SK-N-SH (cell line): ENCODE results near the gene CKMT2. TPM values are rescaled to one million over a fixed set of nuclear protein-coding genes. Genes with fewer than 3 reads are reported as not detected.

ENCODE experiments used
- CTCF ChIA-PET: fragments of 300-600, 350-600 bp; formaldehyde crosslinking; extraction: SDS; loops from one replicate; lab custom pipeline; 2021; lab: Yijun Ruan, JAX
- POLR2A ChIA-PET: fragments of 350-600 bp; sonication (Branson Sonifier 250); formaldehyde crosslinking; extraction: SDS; loops from one replicate; lab custom pipeline; 2020; ENCODE audit warnings: antibody characterized with exemption, inconsistent platforms; lab: Yijun Ruan, JAX
- DNase-seq: peaks from one replicate; pipeline ENCODE4 v3.0.0; 2012
- H2AFZ ChIP-seq: fragments of 200-600 bp; sonication (generic); 2 replicates; pipeline ENCODE4 v1.8.1; 2016; ENCODE audit warnings: antibody characterized with exemption, mild to moderate bottlenecking, low read depth
- H3F3A ChIP-seq: fragments of 200-600 bp; sonication (generic); replicated peaks from 2 replicates; pipeline ENCODE3; 2016; ENCODE audit warnings: antibody characterized with exemption, mild to moderate bottlenecking; ENCODE audit not compliant: insufficient read depth
- H3K27ac ChIP-seq, 2 experiments: fragments of 200-500 bp in 1 of 2; fragments of 200-600 bp in 1 of 2; sonication (Bioruptor generic) in 1 of 2; sonication (generic), shearing (Covaris generic) in 1 of 2; 2 replicates each; pipeline versions ENCODE4 v1.5.1 to v1.6.1; 2014 to 2016; ENCODE audit warnings: low read depth in 2 of 2, inconsistent platforms in 1 of 2, low read length in 1 of 2, mild to moderate bottlenecking in 1 of 2, mixed read lengths in 1 of 2
- H3K27me3 ChIP-seq: fragments of 200-600 bp; sonication (generic), shearing (Covaris generic); 2 replicates; pipeline ENCODE4 v1.6.1; 2016; ENCODE audit warnings: mixed run types; ENCODE audit not compliant: insufficient read depth
- H3K36me3 ChIP-seq, 2 experiments: fragments of 200-500 bp in 1 of 2; fragments of 200-600 bp in 1 of 2; sonication (Bioruptor generic) in 1 of 2; sonication (generic) in 1 of 2; replicated peaks in 1 of 2; 2 replicates each; pipeline versions ENCODE3 to v1.5.1; 2014 to 2016; ENCODE audit warnings: low read length in 1 of 2, mild to moderate bottlenecking in 1 of 2; ENCODE audit not compliant: insufficient read depth in 2 of 2, control insufficient read depth in 1 of 2
- H3K4me1 ChIP-seq, 2 experiments: fragments of 200-500 bp in 1 of 2; fragments of 200-600 bp in 1 of 2; sonication (Bioruptor generic) in 1 of 2; sonication (generic), shearing (Covaris generic) in 1 of 2; 2 replicates each; pipeline versions ENCODE4 v1.5.1 to v1.6.1; 2014 to 2016; ENCODE audit warnings: low read depth in 1 of 2, low read length in 1 of 2, mixed run types in 1 of 2; ENCODE audit not compliant: insufficient read depth in 2 of 2, control insufficient read depth in 1 of 2
- H3K4me2 ChIP-seq: fragments of 200-600 bp; sonication (generic), shearing (Covaris generic); 2 replicates; pipeline ENCODE4 v1.6.1; 2017; ENCODE audit warnings: mixed run types
- H3K4me3 ChIP-seq, 2 experiments: fragments of 200-500 bp in 1 of 2; fragments of 200-600 bp in 1 of 2; sonication (Bioruptor generic) in 1 of 2; sonication (generic), shearing (Covaris generic) in 1 of 2; 2 replicates each; pipeline versions ENCODE4 v1.5.1 to v1.8.1; 2014 to 2016; ENCODE audit warnings: low read depth in 2 of 2, inconsistent platforms in 1 of 2, low read length in 1 of 2, mild to moderate bottlenecking in 1 of 2, mixed read lengths in 1 of 2, moderate library complexity in 1 of 2
- H3K79me2 ChIP-seq: fragments of 200-600 bp; sonication (generic); 2 replicates; pipeline ENCODE4 v1.8.1; 2017; ENCODE audit warnings: mild to moderate bottlenecking; ENCODE audit not compliant: insufficient read depth
- H3K9ac ChIP-seq: fragments of 200-600 bp; sonication (generic); 2 replicates; pipeline ENCODE4 v1.6.1; 2017; ENCODE audit warnings: mixed run types
- H3K9me2 ChIP-seq: fragments of 200-600 bp; sonication (generic); 2 replicates; pipeline ENCODE4 v1.6.1; 2017; ENCODE audit warnings: mixed run types
- H3K9me3 ChIP-seq: fragments of 200-600 bp; sonication (generic); 2 replicates; pipeline ENCODE4 v1.6.1; 2017; ENCODE audit warnings: mixed run types, mild to moderate bottlenecking, moderate library complexity
- H4K20me1 ChIP-seq: fragments of 200-600 bp; sonication (generic); 2 replicates; pipeline ENCODE4 v1.6.1; 2017; ENCODE audit warnings: mild to moderate bottlenecking, mixed run types; ENCODE audit not compliant: insufficient read depth
- CHD2 ChIP-seq: fragments of 150-350 bp; IDR thresholded peaks from 2 replicates; pipeline ENCODE4 v1.6.1; 2018; ENCODE audit warnings: low read length; ENCODE audit not compliant: partially characterized antibody
- CTCF ChIP-seq: fragments of 200-600 bp; sonication (generic); IDR thresholded peaks from 2 replicates; pipeline ENCODE4 v1.6.1; 2017; ENCODE audit warnings: antibody characterized with exemption, mild to moderate bottlenecking, moderate library complexity
- EP300 ChIP-seq, 2 experiments: IDR thresholded peaks; 2 replicates each; pipeline versions ENCODE4 v1.4.0 to v1.6.1; 2012; ENCODE audit warnings: borderline replicate concordance in 1 of 2, low read depth in 1 of 2, low read length in 1 of 2
- EZH2phosphoT487 ChIP-seq: fragments of 200-600 bp; sonication (generic); IDR thresholded peaks from 2 replicates; pipeline ENCODE4 v1.6.1; 2017; ENCODE audit warnings: low read depth, mixed run types, mild to moderate bottlenecking, antibody characterized with exemption, moderate library complexity, borderline replicate concordance
- GABPA ChIP-seq: IDR thresholded peaks from 2 replicates; pipeline ENCODE4 v1.4.0; 2012; ENCODE audit warnings: low read depth, mild to moderate bottlenecking
- JUND ChIP-seq: IDR thresholded peaks from 2 replicates; pipeline ENCODE4 v1.4.0; 2012
- MXI1 ChIP-seq: IDR thresholded peaks from 2 replicates; pipeline ENCODE4 v1.6.1; 2012; ENCODE audit warnings: mild to moderate bottlenecking, low read depth, low read length, improper control_type of control experiment
- NFIC ChIP-seq: IDR thresholded peaks from 2 replicates; pipeline ENCODE4 v1.4.0; 2012; ENCODE audit warnings: borderline replicate concordance
- NRF1 ChIP-seq: IDR thresholded peaks from 2 replicates; pipeline ENCODE4 v1.6.1; 2012; ENCODE audit warnings: low read depth, mild to moderate bottlenecking, low read length
- POLR2AphosphoS5 ChIP-seq: IDR thresholded peaks from 2 replicates; pipeline ENCODE4 v1.6.1; 2012; ENCODE audit warnings: low read depth, low read length
- RAD21 ChIP-seq: IDR thresholded peaks from 2 replicates; pipeline ENCODE4 v1.6.1; 2012; ENCODE audit warnings: mild to moderate bottlenecking, low read length
- RFX5 ChIP-seq: IDR thresholded peaks from 2 replicates; pipeline ENCODE4 v1.6.1; 2012; ENCODE audit warnings: mild to moderate bottlenecking, improper control_type of control experiment, low read length
- RXRA ChIP-seq: IDR thresholded peaks from 2 replicates; pipeline ENCODE4 v1.4.0; 2012; ENCODE audit warnings: low read depth, mild to moderate bottlenecking, borderline replicate concordance
- SIN3A ChIP-seq: IDR thresholded peaks from 2 replicates; pipeline ENCODE4 v1.6.1; 2012; ENCODE audit warnings: low read depth, mild to moderate bottlenecking, low read length, moderate library complexity, borderline replicate concordance
- SMC3 ChIP-seq: IDR thresholded peaks from 2 replicates; pipeline ENCODE4 v1.6.1; 2012; ENCODE audit warnings: low read depth, low read length, improper control_type of control experiment
- TAF1 ChIP-seq: IDR thresholded peaks from 2 replicates; pipeline ENCODE4 v1.6.1; 2012; ENCODE audit warnings: low read depth, mild to moderate bottlenecking, low read length, moderate library complexity, borderline replicate concordance
- TCF12 ChIP-seq: IDR thresholded peaks from 2 replicates; pipeline ENCODE4 v1.4.0; 2012
- TEAD4 ChIP-seq: IDR thresholded peaks from 2 replicates; pipeline ENCODE4 v1.4.0; 2012; ENCODE audit warnings: mild to moderate bottlenecking, borderline replicate concordance; ENCODE audit not compliant: insufficient read depth
- USF2 ChIP-seq: fragments of 150-350 bp; IDR thresholded peaks from 2 replicates; pipeline ENCODE4 v1.6.1; 2017; ENCODE audit warnings: antibody characterized with exemption, low read length, low read depth, borderline replicate concordance
- WGBS: methylation state at CpG from one replicate; pipeline ENCODE4 v1.1.6; 2017; ENCODE audit warnings: low lambda C conversion rate; 5-methylcytosine and 5-hydroxymethylcytosine counted together
- polyA plus RNA-seq, 3 experiments: library from polyadenylated mRNA; depleted of rRNA; stranded (reverse); fragments of >200 nt; gene quantifications; 2 replicates each; pipeline ENCODE4 v1.2.3, GENCODE V29; 2012
- TF ChIP-seq, protein P1 (sequence below): IDR thresholded peaks from 2 replicates; pipeline ENCODE4 v1.6.1; 2012; ENCODE audit warnings: mild to moderate bottlenecking, low read depth, low read length, moderate library complexity
- TF ChIP-seq, protein P2 (sequence below): IDR thresholded peaks from 2 replicates; pipeline ENCODE4 v1.4.0; 2012; ENCODE audit warnings: low read depth

The CKMT2 gene
- polyA plus RNA-seq, 1 of the 3 experiments (the other 2 are of a cell fraction): not detected

- TF ChIP-seq RFX5 (no peak), RXRA (no peak), CHD2 (no peak), RAD21 (peak; percentile 94), NRF1 (no peak), EP300 (IDR thresholded peaks at IDR 0.05; ENCODE audit: borderline replicate concordance in 1 of 2, low read depth in 1 of 2, low read length in 1 of 2) (no peak), USF2 (no peak), TAF1 (no peak), EZH2phosphoT487 (no peak), POLR2AphosphoS5 (no peak), JUND (no peak), TEAD4 (no peak), NFIC (no peak), CTCF (peak; percentile 92), SIN3A (no peak), MXI1 (no peak; the same call in 1 of the 2 replicates), GABPA (no peak), SMC3 (peak; percentile 86), TCF12 (no peak)
- TF ChIP-seq, protein P1, sequence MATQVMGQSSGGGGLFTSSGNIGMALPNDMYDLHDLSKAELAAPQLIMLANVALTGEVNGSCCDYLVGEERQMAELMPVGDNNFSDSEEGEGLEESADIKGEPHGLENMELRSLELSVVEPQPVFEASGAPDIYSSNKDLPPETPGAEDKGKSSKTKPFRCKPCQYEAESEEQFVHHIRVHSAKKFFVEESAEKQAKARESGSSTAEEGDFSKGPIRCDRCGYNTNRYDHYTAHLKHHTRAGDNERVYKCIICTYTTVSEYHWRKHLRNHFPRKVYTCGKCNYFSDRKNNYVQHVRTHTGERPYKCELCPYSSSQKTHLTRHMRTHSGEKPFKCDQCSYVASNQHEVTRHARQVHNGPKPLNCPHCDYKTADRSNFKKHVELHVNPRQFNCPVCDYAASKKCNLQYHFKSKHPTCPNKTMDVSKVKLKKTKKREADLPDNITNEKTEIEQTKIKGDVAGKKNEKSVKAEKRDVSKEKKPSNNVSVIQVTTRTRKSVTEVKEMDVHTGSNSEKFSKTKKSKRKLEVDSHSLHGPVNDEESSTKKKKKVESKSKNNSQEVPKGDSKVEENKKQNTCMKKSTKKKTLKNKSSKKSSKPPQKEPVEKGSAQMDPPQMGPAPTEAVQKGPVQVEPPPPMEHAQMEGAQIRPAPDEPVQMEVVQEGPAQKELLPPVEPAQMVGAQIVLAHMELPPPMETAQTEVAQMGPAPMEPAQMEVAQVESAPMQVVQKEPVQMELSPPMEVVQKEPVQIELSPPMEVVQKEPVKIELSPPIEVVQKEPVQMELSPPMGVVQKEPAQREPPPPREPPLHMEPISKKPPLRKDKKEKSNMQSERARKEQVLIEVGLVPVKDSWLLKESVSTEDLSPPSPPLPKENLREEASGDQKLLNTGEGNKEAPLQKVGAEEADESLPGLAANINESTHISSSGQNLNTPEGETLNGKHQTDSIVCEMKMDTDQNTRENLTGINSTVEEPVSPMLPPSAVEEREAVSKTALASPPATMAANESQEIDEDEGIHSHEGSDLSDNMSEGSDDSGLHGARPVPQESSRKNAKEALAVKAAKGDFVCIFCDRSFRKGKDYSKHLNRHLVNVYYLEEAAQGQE: 0 out of 2 replicates have a peak, but pooled peaks have one; percentile 16
- TF ChIP-seq, protein P2, sequence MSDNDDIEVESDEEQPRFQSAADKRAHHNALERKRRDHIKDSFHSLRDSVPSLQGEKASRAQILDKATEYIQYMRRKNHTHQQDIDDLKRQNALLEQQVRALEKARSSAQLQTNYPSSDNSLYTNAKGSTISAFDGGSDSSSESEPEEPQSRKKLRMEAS: peak; percentile 82
- TF ChIP-seq, all 33 proteins: peak for 5
- POLR2A ChIA-PET: no interaction called here
- no peaks in the 10 kb centered on the region for H3K9me3 ChIP-seq
- peak overlapping the region; percentile 56 for H3K4me2 ChIP-seq
- CTCF ChIA-PET: interaction anchor here (0.6 to 3.6 kb wide), 37 partner anchors 10 to 849 kb away, joined by 3 to 58 read pairs (median 3); partner anchors contain the start of gene ZCCHC9
- H3F3A ChIP-seq: no peaks in the 10 kb centered on the region
- H3K27ac ChIP-seq: no peak overlapping the region
- no peaks in the 10 kb centered on the region for H3K79me2 ChIP-seq
- H3K9me2 ChIP-seq: no peaks in the 10 kb centered on the region
- no peaks in the 10 kb centered on the region for H3K36me3 ChIP-seq
- H3K9ac ChIP-seq: no peak overlapping the region
- peak; percentile 94 for DNase-seq
- H3K27me3 ChIP-seq: no peaks in the 10 kb centered on the region
- H4K20me1 ChIP-seq: no peaks in the 10 kb centered on the region
- peaks cover 0 to 4% of the 10 kb centered on the region in 2 experiments; a peak in 1 of 4 replicates for H3K4me1 ChIP-seq
- peak overlapping the region; percentile 86 for H2AFZ ChIP-seq
- 38% methylated on average over 27 of the region's 31 CpGs for WGBS
- H3K4me3 ChIP-seq: peak overlapping the region in 1 of 2 experiments; percentile 35; a peak in 1 of 4 replicates
These were observed 38.3 kb upstream of the CKMT2 start for GRCh38 chr5:81194633-81195334.
